Measurements from ENCODE around the gene PHOX2A.
"Not testable (repeated sequence)": the region's sequence is repeated elsewhere in the genome, so short reads cannot be mapped to it uniquely, and the experiment has no call there.

The PHOX2A gene

GRCh38 chr11:72244060-72244360, at the start of gene PHOX2A:
Gene PHOX2A, minus strand, starts transcription at chr11:72244176. Its CDS starts 172 bp downstream, at chr11:72244004.
- no peak for DNase-seq

GRCh38 chr11:72293391-72293790, 49.4 kb upstream of the PHOX2A start:
- DNase-seq: no peak

- no peak for DNase-seq
These were observed 48.3 kb upstream of the PHOX2A start for GRCh38 chr11:72292106-72292785.

- not testable (repeated sequence) for DNase-seq
These were observed 46.8 kb upstream of the PHOX2A start for GRCh38 chr11:72290741-72291140.

GRCh38 chr11:72287293-72287692, 43.3 kb upstream of the PHOX2A start:
- DNase-seq: no peak

- no peak for DNase-seq
These were observed 40.0 kb upstream of the PHOX2A start for GRCh38 chr11:72283947-72284346.

GRCh38 chr11:72280726-72281315, 36.8 kb upstream of the PHOX2A start:
- DNase-seq: no peak

- DNase-seq: no peak
These were observed 36.1 kb upstream of the PHOX2A start for GRCh38 chr11:72280037-72280436.

- DNase-seq: no peak
These were observed 34.9 kb upstream of the PHOX2A start for GRCh38 chr11:72278905-72279304.

GRCh38 chr11:72274435-72274834, 30.5 kb upstream of the PHOX2A start:
- no peak for DNase-seq

- DNase-seq: no peak
These were observed 28.0 kb upstream of the PHOX2A start for GRCh38 chr11:72271980-72272379.

- no peak for DNase-seq
These were observed 24.1 kb upstream of the PHOX2A start for GRCh38 chr11:72267956-72268617.

GRCh38 chr11:72266960-72267359, 23.0 kb upstream of the PHOX2A start:
- not testable (repeated sequence) for DNase-seq

- no peak for DNase-seq
These were observed 22.0 kb upstream of the PHOX2A start for GRCh38 chr11:72265951-72266350.

GRCh38 chr11:72263361-72263760, 19.4 kb upstream of the PHOX2A start:
- no peak for DNase-seq

GRCh38 chr11:72260574-72260973, 16.6 kb upstream of the PHOX2A start:
- DNase-seq: no peak

- no peak for DNase-seq
These were observed 15.5 kb upstream of the PHOX2A start for GRCh38 chr11:72259490-72259889.

- no peak for DNase-seq
These were observed 13.6 kb upstream of the PHOX2A start for GRCh38 chr11:72257570-72257969.

- DNase-seq: no peak
These were observed 10.5 kb upstream of the PHOX2A start for GRCh38 chr11:72254299-72254993.

- DNase-seq: no peak
These were observed 9.4 kb upstream of the PHOX2A start for GRCh38 chr11:72253392-72253791.

- no peak for DNase-seq
These were observed 7.6 kb upstream of the PHOX2A start for GRCh38 chr11:72251614-72252013.

GRCh38 chr11:72250661-72251464, 6.9 kb upstream of the PHOX2A start:
- no peak for DNase-seq

GRCh38 chr11:72249961-72250360, 6.0 kb upstream of the PHOX2A start:
- DNase-seq: no peak

All from activated CD4-positive, alpha-beta T cell treated with anti-CD3 and anti-CD28 coated beads for 1 hour (primary cell).